ENCODE measurements around the gene HIGD1C.

DNA sequence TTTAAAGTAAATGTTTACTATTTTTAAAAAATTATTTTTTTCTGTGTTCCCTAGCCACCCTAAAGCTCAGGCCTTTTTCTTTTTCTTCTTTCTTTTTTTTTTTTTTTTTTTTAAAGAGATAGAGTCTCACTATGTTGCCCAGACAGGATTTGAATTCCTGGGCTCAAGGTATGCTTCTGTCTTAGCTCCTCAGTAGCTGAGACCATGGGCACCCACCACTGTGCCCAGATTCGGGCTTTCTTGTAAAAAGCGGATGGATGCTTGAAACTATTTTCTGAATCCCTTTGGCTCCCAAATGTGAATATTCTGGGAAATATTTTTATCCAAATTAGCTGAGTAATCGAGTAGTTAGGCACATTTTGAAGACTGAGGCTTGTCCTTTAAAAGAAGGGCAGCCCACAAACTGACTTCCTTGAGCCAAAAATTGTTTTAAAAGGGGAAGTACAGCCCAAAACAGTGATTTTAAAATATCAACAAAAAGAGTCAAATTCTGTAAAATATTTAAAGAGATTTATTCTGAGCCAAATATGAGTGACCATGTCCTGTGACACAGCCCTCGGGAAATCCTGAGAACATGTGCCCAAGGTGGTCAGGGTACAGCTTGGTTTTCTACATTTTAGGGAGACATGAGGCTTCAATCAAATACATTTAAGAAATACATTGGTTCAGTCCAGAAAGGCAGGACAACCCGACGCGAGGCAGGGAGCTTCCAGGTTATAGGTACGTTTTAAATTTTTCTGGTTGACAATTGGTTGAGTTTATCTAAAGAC is 28.8 kb upstream of the HIGD1C start:
- TF ChIP-seq, protein P1, sequence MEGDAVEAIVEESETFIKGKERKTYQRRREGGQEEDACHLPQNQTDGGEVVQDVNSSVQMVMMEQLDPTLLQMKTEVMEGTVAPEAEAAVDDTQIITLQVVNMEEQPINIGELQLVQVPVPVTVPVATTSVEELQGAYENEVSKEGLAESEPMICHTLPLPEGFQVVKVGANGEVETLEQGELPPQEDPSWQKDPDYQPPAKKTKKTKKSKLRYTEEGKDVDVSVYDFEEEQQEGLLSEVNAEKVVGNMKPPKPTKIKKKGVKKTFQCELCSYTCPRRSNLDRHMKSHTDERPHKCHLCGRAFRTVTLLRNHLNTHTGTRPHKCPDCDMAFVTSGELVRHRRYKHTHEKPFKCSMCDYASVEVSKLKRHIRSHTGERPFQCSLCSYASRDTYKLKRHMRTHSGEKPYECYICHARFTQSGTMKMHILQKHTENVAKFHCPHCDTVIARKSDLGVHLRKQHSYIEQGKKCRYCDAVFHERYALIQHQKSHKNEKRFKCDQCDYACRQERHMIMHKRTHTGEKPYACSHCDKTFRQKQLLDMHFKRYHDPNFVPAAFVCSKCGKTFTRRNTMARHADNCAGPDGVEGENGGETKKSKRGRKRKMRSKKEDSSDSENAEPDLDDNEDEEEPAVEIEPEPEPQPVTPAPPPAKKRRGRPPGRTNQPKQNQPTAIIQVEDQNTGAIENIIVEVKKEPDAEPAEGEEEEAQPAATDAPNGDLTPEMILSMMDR (conservative IDR thresholded peaks at IDR 0.05 in 1 of 2, IDR thresholded peaks at IDR 0.05 in 1 of 2; ENCODE audit: low read depth in 1 of 2, low read length in 2 of 2): no peak
- no peak for TF ChIP-seq EZH2 (IDR thresholded peaks at IDR 0.05; ENCODE audit: low read length, missing control alignments)
